GM04504 (cell line): ENCODE measurements around the gene IVL.

ENCODE experiments used
- DNase-seq: peaks from one replicate; pipeline ENCODE4 v3.0.0-alpha.2; 2012; ENCODE audit warnings: low read depth

The IVL gene

GRCh38 chr1:152946651-152947256 is 38.4 kb downstream of the IVL start, which contains the start of gene SPRR5:
Gene SPRR5, plus strand, starts transcription at chr1:152947206. Its CDS starts 1,349 bp downstream, at chr1:152948555.
- DNase-seq: no peak

- DNase-seq: no peak
Observed at GRCh38 chr1:152951711-152952110, 43.4 kb downstream of the IVL start.

GRCh38 chr1:152953761-152954160 is 45.4 kb downstream of the IVL start:
- no peak for DNase-seq

- DNase-seq: no peak
Observed at GRCh38 chr1:152954436-152954835, 46.1 kb downstream of the IVL start.

GRCh38 chr1:152957561-152957960 is 49.2 kb downstream of the IVL start:
- DNase-seq: no peak

- DNase-seq: no peak
Observed at GRCh38 chr1:152959273-152959672, 50.9 kb downstream of the IVL start.

- DNase-seq: no peak
Observed at GRCh38 chr1:152959801-152960451, 51.6 kb downstream of the IVL start.

- no peak for DNase-seq
Observed at GRCh38 chr1:152960452-152961044, 52.2 kb downstream of the IVL start.
